HG03354 (cell line): Measurements from ENCODE around the gene SMOC2.

ENCODE experiments used
- ATAC-seq: cut with Tn5 transposase; IDR thresholded peaks from one replicate; pipeline ENCODE4 v1.9.1; 2021; ENCODE audit warnings: mild to moderate bottlenecking; ENCODE audit not compliant: unreplicated experiment, poor library complexity, severe bottlenecking

Gene SMOC2, protein sequence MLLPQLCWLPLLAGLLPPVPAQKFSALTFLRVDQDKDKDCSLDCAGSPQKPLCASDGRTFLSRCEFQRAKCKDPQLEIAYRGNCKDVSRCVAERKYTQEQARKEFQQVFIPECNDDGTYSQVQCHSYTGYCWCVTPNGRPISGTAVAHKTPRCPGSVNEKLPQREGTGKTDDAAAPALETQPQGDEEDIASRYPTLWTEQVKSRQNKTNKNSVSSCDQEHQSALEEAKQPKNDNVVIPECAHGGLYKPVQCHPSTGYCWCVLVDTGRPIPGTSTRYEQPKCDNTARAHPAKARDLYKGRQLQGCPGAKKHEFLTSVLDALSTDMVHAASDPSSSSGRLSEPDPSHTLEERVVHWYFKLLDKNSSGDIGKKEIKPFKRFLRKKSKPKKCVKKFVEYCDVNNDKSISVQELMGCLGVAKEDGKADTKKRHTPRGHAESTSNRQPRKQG

DNA sequence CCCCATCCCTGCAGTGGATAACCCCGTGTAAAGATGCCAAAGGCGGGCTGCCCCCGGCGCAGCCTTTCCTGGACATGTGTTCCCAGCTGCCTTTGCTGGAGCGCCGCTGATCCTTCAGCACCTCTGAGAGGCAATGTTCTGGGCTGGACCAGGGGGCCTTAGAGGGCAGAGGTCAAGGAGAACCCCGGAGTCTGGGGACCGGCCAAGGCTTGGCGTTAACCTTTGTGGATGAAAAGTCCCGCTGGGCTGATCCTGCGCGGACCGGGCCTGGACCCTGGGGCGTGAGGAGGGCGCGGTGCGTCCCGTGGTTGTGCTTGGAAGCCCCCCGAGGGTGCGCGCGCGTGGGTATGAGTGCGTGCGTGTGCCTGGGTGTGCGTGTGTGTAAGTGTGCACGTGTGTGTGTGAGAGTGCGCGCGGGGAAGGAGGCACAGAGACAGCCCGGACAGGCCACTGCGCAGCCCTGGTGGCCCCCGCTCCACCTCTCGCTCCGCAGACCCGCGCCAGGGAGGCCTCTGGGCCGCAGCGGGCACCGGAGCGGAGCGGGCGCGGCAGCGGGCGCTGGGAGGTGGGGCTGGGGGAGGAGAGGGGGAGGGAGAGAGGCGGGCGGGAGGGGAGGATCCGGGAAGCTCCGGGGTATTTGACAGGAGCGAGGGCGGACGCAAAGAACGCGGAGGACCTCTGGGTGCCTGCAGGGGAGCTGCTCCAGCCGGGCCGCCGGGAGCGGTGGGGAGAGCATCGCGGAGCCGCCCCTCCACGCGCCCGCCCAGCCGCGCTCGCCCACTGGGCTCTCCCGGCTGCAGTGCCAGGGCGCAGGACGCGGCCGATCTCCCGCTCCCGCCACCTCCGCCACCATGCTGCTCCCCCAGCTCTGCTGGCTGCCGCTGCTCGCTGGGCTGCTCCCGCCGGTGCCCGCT lies at the start of gene SMOC2:
Gene SMOC2 (plus strand): TSS at position 665 of the 914 bp plus-strand sequence. CDS start 187 bp downstream, at position 852.
- no peak for ATAC-seq

DNA sequence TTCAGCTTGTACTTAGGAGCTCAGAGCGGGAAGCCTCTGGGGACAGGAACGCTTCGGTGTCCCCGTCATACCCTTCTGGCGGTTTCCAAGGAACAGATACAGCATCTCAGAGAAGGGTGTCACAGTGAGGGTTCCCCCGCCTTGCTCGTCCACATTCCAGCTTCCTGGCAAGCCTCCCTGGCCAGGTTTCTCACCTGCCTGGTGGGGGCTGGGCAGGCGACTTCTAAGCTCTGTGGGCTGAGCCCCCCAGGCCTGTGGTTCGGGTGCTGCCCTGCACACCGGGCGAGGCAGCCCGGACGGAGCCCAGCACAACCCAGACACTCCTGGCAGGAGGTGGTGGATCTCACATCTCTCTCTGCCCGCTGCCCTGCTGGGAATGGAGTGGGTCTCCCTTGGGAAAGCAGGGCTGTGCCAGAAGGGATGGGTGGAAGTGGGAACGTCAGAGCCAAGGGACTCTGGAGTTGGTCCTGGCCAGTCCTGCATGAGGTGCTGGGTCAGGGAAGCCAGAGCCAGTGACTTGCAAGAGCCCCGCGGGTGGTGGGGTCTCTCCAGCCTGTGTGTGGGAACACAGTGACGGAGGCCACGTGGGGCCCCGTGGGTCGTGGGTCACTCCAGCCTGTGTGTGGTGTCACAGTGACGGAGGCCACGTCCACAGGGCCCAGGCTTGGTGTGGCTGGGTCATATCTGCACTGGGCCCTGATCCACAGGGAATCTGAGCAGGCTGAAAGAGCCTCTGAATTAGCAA lies 47.7 kb upstream of the SMOC2 start:
- ATAC-seq, result no peak

DNA sequence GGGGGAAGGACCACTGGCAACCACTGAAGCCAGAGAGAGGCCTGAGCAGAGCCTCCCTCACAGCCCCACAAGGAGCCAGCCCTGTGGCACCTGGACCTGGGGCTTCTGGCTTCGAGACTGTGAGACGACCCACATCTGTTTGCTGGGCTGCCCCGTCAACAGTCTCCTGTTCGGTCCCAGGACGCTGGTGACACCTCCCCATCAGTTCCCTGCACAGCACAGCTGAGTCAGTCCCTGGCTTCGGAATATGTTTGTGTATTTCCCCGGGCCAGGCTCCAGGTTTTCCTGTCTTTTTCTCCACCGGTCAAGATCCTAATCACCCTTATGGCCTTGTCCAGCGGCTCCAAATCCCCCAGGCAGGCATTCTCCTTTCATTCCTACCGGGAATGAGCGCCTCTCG lies 46.4 kb upstream of the SMOC2 start:
- no peak for ATAC-seq

DNA sequence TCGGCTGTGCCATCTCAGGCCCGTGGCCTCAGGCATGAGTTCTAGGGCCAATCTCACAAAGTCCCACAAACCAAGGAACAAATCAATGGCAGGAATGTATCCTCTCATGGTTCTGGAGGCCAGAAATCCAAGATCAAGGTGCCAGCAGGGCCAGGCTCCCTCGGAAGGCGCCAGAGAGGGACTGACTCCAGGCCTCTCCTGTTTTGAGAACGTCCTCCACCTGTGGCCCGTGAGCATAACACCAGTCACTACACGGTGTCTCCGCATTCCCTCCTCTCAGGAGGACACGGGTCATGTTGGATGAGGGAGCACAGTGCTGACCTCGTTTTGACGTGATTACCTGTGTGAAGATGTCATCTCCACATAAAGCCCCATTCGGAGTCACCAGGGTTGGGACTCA lies 45.0 kb upstream of the SMOC2 start:
- no peak for ATAC-seq

DNA sequence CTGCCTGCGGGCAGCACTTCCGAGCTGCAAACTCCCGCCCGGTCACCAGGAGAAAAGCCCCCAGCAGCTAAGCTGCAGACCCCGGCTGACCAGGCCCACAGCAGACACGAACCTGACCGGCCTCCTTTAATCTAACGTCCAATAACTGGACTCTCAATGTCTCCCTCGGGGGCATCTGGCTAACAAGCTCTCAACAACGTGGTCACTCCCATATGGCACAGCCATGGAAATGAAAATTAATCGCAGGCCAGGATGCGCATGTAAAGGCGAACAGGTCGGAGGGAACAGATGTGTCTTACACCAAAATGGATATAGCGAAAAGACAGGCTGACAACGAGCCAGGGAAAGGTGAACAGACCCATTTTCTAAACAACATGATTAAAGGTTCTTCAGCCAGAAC lies 44.4 kb upstream of the SMOC2 start:
- ATAC-seq, result no peak

DNA sequence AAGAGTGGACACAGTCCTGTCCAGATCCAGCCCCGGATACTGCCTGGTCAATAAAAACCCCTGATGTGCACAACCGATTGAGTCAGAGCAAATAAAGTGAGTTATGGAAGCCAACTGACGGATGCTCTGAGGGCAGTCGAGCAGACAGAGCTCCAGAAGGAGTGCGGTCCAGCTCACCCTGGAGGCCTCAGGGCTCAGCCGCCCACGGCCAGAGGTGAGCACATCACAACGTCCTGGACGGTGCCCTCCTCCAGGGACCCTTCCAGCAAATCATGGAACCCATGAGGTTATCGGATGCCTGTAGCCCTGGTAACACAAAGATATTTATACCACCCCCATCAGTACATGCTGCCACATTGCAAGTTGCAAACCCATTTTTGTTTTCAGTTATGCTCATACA lies 44.0 kb upstream of the SMOC2 start:
- no peak for ATAC-seq

DNA sequence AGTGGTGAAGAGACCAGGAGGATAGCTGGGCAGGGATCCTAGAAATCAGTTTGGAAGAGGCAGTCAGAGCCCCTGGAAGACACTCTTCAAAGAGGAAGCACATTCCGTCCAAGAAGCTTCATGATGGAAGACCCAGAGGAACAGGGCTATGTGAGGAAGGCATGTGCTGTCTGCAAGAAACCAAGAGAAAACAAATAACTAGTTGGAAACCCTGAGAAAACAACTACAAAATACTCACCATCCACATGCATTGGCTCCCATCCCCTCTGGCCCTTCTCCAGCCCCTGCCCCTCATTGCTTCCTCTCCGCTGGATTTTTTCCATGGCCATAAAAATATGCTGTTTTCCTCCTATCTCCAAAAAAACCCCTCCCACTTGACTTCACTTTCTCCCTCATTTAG lies 40.9 kb upstream of the SMOC2 start:
- no peak for ATAC-seq

DNA sequence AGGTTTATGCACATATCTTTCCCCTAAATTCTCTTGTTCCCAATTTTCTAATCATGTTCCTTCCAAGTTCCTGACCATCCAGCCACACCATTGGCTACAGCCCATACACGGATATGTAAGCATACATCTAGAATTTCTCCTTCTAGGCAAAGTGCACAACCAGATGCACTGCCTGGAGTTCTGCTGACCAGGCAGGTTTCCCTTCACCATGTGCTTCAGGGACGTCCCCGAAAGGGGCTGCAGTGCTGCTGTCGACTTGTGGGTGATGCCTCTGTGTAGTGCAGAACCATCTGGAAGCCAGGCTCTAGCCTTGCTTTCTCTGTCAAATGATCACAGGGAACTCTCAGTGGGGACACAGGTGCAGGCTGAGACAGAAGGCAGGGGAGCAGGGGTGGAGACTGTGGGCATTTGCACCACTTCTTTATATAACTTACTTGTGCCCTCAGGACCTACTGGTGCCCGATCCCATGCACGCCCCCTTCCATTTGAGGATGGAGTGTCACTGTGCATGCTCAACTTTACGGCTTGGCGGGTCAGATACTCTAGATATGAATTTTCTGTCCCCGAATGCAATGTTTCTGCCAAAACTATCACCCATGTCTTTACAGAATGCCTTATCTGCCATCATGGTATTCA lies 37.5 kb upstream of the SMOC2 start:
- ATAC-seq, result no peak

DNA sequence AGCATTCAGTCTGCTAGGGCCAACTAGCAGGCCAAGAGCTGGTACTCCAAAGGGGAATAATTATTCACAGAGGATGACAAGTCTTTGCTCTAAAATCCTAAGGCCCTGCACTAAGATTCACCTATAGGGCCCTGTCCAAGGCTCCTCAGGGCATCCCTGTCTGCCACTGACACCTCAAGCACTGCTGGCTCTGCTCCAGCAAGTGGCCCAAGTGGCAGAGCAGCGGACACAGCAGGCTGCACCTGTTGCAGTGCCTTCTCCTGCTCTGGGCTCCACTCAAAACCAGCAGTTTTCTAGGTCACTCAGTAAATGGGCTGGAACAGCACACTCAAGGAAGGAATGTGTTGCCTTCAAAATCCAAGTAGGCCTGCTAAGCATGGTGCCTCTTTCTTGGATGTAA lies 36.4 kb upstream of the SMOC2 start:
- no peak for ATAC-seq

DNA sequence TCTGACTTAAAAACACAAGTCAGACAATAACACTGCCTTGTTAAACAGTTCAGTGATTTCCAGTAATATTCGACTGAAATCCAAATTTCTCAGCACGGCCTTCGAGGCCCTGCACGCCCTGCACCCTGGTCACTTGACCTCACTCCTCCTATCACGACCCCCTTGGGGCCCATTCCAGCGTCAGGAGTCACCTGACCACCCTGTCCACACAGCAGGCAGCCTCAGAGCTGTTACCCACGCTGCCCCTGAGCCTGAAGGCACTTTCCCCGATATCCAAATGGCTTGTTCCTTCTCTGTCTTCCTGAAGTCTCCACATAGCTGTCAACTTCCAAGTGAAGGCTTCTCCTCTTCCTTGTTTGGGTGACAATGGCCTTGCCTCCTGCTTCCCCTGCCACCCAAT lies 33.1 kb upstream of the SMOC2 start:
- no peak for ATAC-seq

DNA sequence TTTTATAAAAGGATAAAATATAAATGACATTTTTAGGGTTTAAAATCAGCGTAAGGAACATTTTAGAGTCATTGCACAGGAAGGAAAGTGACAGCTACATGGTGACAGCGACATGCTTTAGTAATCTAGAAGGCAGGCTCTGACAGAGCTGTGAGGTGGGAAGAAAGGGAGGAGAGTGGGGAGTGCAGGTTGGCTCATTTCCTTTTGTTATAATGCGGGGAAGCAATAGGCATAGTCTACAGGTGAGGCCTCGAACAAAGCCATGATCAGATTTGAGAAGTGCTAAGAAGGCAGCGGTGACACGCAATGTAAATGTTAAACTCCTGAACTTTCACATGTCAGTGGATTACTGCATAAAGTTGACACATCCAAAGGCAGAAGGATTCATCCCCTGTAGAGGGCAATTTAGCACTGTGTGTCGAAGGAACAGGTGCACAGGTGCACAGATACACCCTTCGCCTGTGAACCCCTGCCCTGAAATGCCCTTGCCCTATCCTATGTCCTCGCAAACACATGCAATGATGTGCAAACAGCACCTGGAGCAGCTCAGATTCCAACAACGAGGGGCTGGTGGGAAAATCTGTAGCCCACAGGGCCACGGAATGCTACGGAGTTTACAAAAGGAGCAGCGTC lies 32.4 kb upstream of the SMOC2 start:
- no peak for ATAC-seq

DNA sequence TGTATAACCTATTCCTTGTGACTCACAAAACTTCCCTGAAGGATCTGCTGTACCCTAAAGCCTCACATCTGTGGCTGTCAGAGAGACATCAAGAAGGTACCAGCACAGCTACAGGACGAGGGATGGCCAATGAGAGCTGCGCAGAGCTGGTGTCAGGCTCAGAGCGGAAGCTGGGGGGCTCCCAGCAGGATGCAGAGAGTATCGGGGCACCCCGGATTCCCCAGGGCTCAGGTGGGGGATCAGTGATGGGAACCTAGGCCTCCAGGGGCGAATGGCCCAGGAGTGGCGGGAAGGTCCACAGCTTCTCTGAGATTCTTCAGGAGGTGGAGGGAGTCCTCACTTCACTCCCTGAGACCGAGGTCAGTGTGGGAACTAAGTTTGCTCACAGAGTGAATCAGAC lies 30.9 kb upstream of the SMOC2 start:
- no peak for ATAC-seq

DNA sequence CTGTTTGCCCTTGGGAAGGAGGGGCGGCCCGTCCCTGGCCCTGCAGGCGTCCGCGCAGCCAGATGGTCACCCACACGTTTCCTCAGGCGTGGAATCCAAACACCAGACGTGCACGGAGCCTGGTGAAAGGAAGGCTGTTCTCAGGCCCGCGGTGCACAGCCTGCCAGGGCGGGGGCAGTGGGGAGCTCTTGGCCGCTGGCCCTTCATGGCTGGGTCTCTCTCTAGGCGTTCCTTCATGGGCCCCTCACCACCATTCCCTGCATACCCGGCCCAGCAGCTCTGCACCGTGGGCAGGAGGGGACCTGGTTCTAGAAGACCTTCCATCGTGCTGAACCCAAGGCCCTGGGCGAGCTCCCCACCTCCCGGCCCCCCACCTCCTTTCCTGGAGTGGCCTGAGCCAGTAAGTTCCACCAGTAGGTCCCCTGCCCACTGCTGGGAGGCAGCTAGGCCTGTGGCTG lies 30.4 kb upstream of the SMOC2 start:
- no peak for ATAC-seq

DNA sequence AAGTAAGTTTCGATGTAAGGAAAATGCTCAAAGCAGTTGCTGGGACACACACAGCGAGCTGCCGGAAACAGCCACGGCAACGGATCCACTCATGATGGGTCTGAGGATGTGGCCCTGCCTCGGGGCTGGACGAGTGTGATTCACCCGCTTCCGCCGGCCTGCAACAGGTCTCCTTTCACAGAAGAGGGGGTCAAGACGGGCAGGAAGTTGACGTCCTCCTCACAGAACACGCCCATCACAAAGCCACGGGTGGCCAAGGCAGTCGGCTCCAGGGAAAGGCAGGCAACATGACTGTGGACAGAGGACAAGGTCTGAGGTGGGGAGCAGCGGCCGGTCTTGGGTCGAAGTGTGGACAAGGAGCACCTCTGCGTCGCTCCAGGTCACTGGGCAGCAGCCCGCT lies 29.9 kb upstream of the SMOC2 start:
- no peak for ATAC-seq

DNA sequence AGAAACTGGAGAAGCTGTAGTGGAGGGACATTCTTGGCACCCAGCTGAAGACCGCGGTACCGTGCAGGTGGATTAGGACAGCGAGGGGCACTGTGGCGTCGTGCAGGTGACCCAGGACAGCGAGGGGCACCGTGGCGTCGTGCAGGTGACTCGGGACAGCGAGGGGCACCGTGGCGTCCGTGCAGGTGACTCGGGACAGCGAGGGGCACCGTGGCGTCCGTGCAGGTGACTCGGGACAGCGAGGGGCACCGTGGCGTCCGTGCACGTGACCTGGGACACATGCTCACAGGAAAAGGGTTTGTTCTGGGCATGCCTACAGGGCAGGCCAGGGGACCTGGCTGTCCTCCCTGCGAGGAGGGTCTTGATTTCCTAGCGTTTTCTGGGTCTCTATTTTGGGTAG lies 29.2 kb upstream of the SMOC2 start:
- no peak for ATAC-seq

DNA sequence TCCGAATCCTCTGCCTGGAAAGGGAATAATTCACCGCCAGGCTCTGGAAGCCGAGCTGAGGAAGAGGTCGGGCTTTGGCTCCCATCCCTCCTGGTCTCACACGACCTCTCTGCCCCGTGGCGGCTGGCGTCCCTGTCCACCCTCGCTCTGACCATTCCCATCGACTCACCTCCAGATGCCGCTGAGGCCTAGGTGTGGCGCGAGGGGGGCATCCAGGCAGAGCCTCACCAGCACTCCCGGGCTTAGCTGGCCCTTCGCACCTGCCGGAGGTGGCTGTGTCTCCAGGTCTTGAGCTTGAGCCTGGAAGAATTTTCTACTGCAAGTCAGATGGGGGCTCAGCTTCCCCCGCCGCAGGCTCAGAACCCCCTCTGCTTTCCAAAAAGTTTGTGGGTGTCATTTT lies 28.5 kb upstream of the SMOC2 start:
- no peak for ATAC-seq

DNA sequence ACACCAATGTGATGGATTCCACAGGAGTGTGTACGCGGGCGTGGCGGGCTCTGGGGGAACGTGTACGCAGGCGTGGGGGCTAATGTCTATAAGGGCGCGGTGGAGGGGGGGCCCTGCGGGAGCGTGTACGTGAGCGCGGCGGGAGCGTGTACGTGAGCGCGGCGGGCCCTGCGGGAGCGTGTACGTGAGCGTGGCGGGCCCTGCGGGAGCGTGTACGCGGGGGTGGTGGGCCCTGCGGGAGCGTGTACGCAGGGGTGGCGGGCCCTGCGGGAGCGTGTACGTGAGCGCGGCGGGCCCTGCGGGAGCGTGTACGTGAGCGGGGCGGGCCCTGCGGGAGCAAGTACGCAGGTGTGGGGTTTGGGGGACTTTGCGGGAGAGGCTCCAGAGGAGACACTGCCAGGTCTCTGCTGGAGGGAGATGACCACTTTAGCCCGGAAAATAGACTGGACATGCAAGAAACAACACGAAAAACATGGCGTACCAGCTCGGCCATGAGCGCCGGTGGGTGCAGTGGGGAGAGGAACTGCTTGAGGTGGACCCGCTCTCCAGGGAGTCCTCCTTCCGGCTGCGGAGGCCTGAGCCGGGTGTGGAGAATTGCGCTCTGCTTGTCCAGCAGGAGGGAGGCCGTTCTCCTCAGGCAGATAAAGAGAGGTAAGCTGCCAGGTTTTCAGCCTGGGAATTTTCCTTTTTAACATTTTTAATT lies 27.8 kb upstream of the SMOC2 start:
- no peak for ATAC-seq

DNA sequence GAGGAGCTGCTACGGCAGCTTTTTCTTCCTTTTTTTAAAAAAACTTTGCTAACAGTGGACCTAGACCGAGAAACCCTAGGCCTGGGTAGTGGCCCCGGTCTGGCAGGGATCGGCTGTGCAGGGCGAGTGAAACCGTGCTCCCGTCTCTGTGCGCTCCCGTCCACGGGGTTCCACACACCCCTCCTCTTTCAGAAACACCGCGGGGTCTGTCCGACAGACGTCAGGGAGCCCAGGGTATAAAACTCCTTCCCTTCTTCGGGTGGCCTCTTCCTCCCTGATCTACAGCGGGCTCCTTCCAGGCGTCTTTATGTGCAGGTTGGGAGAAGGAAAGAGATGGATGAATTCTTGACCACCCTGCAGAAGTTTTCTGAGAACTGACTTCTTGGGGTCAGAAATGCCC lies 27.1 kb upstream of the SMOC2 start:
- no peak for ATAC-seq
